KOPT-K1 (cell line): ENCODE results near the gene CDCP2.

ENCODE experiments used
- H3K27ac ChIP-seq: fragments of 200-600 bp; sonication (generic); 2 replicates; pipeline ENCODE4 v1.5.1; 2016; ENCODE audit warnings: antibody characterized with exemption, mild to moderate bottlenecking, low read depth, low read length; ENCODE audit not compliant: poor library complexity, severe bottlenecking
- H3K36me3 ChIP-seq: fragments of 200-600 bp; sonication (generic); 2 replicates; pipeline ENCODE4 v1.5.1; 2017; ENCODE audit warnings: antibody characterized with exemption, mild to moderate bottlenecking, low read length, moderate library complexity; ENCODE audit not compliant: insufficient read depth
- H3K9me3 ChIP-seq: fragments of 200-600 bp; sonication (generic); 2 replicates; pipeline ENCODE4 v1.5.1; 2017; ENCODE audit warnings: antibody characterized with exemption, low read length, mild to moderate bottlenecking; ENCODE audit not compliant: insufficient read depth, poor library complexity, severe bottlenecking

CDCP2 gene

DNA sequence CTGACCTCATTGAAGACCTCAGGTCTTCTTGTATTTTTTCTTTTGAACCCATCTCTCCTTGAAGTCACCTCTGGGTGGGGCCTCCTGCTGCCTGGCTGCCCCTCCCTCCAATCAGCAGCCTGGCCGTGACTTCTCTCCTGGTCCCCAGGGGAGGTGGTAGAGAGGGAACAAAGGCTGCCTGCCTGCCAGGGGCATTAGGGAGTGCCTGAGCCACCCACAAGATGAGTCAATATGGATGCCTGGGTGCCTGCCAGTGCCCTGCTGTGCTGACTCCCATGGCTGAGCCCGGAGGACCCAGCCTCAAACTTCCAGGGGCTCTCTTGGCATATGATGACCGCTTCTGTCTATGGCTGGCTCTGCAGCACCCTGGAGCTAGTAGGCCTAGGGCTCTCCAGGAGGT lies 5.3 kb upstream of the CDCP2 start:
- H3K9me3 ChIP-seq = no peaks in the 10 kb centered on the region
- H3K27ac ChIP-seq = no peak overlapping the region

DNA sequence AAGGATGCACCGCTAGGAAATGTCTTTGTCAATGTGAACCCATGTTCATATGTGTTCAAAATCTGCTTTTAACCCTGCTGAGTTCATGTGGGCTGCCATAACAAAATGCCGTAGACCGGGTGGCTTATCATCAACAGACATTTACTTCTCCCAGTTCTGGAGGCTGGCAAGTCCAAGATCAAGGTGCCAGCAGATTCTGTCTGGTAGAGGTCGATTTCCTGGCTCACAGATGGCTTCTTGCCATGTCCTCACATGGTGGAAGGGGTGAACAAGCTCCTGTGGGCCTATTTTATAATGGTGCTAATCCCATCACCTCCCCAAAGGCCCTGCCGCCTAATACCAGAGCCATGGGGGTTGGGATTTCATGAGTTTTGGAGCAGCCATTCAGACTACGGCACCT lies 4.6 kb upstream of the CDCP2 start:
- H3K36me3 ChIP-seq = no peaks in the 10 kb centered on the region
- H3K27ac ChIP-seq = no peak overlapping the region
- H3K9me3 ChIP-seq = no peaks in the 10 kb centered on the region

More for the DNA sequence above, 5.3 kb upstream of the CDCP2 start:
- H3K36me3 ChIP-seq = no peaks in the 10 kb centered on the region

DNA sequence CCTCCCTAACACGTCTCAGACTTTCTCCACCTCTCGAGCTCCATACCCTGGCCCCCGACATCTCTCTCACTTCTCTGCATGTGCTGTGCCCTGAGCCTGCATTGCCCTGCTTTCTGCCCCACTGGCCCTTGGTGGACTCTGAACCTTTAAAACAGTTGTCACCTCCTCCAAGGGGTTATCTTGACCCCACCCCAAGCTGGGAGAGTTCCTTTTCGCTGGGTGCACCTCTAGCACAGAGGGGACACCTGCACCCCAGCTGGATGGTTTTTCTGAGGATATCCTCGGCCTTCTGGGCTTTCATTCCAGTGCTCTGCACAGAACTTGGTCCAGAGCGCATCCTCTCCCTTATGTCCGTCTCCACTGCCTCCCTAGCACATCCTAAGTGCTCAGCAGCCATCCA lies 4.2 kb upstream of the CDCP2 start:
- Histone ChIP-seq H3K36me3 (no peaks in the 10 kb centered on the region), H3K27ac (no peak overlapping the region), H3K9me3 (no peaks in the 10 kb centered on the region)

DNA sequence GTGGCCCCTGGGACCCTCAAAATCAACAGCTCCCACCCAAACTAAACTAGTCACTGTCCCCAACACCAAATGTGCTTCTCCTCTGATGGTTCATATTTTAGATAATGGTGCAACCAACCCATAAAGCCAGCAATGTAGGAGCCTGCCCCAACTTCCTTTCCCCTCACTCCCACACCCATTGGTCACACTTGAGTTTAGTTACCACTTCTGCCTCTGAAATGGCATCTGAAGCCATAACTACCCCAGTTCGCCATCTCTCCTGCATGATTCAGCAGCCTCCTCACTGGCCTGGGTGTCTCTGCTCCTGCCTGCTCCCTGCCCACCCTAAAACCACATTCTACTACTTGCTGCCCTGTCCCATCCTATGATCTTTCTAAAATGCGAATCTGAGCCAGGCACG lies 3.4 kb upstream of the CDCP2 start:
- Histone ChIP-seq H3K9me3 (no peaks in the 10 kb centered on the region), H3K27ac (no peak overlapping the region), H3K36me3 (no peaks in the 10 kb centered on the region)

DNA sequence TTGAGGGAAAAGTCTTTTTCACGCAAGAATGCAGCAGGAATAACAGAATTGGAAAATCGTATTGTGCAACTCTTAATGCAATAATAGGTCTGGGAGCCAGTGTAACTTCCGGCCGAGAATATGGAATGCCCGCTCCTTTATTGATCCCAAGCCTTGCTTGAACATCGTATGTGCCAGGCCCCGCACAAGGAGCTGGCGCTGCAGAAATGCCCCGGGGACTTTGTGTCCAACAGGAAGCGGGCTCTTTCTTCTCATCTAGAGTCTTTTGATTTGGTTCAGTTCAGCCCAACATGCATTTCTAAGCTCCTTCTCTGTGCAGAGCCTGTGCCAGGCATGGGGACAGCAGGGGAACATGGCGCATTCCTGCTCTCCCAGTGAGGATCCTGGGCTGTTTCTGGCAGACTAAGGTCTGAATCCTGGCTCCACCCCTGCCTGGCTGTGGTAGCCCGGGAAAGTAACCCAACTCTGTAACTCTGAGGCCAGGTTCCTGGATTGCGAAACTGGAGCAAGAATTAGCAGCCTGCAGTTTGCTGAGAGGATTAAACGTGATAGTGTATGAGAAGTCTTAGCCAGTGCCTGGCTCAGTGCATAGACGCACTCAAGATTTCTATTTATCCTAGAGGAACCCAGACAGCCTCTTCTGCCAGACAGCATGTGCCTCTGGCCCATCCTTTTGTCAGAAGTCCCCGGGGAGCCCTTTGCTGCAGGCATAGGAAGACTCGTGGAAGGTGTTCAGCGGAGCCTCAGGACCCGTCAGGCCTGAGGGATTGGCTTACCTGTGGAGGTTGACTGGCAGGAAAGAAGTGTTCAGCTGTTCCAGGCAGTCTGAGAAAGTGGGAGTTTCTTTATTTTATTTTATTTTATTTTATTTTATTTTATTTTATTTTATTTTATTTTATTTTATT lies 987 bp upstream of the CDCP2 start:
- Histone ChIP-seq H3K27ac (no peak overlapping the region), H3K9me3 (no peaks in the 10 kb centered on the region), H3K36me3 (no peaks in the 10 kb centered on the region)

DNA sequence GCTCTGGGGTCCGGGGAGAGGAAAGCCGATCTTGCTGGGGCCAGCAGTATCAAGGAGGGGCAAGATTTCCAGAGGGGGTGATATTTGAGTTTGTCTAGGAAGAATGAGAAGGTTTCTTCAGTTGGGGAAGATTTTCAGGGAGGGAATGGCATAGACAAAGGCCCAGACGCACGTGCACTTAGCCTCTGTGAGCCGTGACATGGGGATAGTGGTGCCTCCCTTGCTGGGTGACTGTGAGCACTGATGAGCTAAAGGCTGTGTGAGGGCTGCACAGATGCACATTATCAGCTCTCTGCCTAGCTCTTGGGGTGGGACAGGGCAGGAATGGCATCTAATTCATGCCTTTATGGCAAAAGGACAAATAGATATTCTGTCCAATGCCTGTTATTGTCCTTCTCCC lies 1.8 kb downstream of the CDCP2 start:
- Histone ChIP-seq H3K9me3 (no peaks in the 10 kb centered on the region), H3K27ac (no peak overlapping the region), H3K36me3 (no peaks in the 10 kb centered on the region)

DNA sequence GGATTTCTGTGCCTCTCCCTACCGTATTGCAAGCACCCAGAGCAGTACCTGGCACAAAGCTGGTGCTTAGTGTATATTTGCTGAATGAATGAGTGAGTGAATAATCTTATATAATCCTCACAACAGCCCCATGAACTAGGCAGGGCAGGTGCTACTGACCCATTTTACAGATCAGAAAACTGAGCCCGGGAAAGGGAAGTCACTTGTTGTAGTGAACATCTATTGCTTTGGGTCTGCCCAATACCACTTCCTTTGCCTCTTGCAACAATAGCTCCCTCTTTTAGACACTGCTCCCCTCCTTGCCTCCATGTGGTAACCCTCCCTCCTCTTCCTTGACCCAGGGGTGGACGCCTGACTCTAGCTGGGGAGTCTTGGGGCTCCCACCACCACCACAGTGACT lies 3.1 kb downstream of the CDCP2 start:
- Histone ChIP-seq H3K36me3 (no peaks in the 10 kb centered on the region), H3K27ac (no peak overlapping the region), H3K9me3 (no peaks in the 10 kb centered on the region)

DNA sequence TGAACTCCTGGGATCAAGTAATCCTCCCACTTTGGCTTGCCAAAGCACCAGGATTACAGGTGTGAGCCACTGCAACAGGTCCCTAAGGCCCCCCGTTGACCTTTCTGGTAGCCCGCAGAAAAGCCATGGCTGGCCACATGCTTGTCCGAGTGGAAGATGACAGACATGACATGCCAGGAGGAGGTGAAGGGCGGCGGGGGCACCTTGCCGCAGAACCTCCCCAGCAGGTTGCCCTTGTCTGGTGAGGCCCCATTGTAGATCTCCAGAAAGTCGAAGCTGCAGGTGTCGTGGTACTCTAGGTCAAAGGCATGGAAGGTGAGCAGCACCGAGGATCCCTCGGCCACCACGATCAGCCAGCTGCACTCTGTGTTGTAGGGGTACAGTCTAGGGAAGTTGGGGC lies 8.4 kb downstream of the CDCP2 start:
- Histone ChIP-seq H3K36me3 (no peaks in the 10 kb centered on the region), H3K9me3 (no peaks in the 10 kb centered on the region), H3K27ac (no peak overlapping the region)

DNA sequence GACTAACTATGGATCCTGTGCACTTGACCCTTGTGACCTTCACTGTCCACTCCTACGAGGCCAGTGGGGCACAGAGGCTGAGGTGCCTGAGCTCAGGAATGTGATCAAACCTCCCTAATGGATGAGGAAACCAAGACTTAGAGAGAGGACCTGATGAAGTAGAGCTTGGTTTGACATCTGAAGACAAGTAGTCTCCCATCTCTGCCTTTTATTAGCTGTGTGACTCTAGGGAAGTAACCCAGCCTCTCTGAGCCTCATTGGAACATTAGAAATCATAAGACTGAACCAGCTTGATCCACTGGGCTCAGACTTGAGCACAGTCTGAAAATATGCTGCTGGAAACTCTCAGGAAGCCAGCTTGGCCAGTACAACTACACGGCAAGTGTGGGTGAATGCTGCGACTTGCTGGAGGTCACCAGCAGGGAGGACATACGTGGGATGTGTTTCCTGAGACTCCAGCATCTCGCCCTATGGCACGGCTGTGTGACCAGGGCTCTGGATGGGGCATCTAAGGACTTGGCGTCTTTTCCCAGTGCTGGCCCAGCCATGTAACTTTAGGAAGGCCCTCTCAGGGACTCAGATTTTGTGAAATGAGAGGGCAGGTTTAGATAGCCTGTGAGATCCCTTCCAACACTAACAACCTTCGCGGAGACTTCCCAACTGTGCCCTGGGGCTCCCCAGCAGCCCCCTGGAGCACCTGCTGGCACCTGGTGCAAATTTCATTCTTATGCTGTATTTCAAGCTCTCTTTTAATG lies 10.5 kb downstream of the CDCP2 start:
- Histone ChIP-seq H3K36me3 (no peaks in the 10 kb centered on the region), H3K27ac (no peak overlapping the region)

DNA sequence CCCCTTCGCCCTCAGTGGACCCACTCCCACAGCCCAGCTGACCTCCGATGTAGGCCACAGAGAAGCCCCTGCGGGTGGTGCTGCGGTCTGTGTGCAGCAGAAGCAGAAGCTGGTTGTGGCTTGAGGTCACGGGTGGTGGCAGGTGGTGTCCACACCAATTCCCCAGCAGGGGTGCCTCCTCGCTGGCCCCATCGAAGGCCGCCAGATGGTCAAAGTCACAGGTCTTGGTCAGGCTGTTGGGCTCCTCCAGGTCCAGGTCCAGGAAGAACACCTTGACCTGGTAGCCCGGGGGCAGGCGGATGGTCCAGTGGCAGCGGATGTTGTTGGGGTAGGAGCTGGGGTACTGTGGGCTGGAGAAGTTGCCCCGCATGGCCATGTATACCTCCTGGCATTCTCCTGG lies 13.1 kb downstream of the CDCP2 start:
- Histone ChIP-seq H3K9me3 (no peaks in the 10 kb centered on the region), H3K36me3 (no peaks in the 10 kb centered on the region)

More for the DNA sequence above, 10.5 kb downstream of the CDCP2 start:
- H3K9me3 ChIP-seq = no peaks in the 10 kb centered on the region

DNA sequence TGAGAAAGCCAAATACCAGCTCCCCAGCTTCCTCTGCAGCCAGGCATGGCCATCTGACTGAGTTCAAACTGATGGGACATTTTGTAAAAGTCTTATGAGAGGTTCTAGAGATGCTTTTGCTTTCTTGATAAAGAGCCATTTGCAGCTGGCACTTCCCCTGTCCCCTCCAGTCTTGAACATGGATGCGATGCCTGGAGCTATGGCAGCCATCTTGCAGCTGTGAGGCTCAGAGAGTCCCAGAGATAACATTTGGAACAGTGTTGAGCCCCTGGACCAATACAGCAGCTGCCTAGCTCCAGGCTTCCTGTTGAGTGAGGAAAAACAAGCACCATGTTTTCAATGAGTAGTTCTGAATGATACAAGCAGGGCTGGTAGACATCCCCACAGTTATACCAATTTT lies 13.8 kb downstream of the CDCP2 start:
- no peaks in the 10 kb centered on the region for H3K9me3 ChIP-seq
- no peaks in the 10 kb centered on the region for H3K36me3 ChIP-seq
- H3K27ac ChIP-seq = no peak overlapping the region

More for the DNA sequence above, 13.1 kb downstream of the CDCP2 start:
- no peak overlapping the region for H3K27ac ChIP-seq

DNA sequence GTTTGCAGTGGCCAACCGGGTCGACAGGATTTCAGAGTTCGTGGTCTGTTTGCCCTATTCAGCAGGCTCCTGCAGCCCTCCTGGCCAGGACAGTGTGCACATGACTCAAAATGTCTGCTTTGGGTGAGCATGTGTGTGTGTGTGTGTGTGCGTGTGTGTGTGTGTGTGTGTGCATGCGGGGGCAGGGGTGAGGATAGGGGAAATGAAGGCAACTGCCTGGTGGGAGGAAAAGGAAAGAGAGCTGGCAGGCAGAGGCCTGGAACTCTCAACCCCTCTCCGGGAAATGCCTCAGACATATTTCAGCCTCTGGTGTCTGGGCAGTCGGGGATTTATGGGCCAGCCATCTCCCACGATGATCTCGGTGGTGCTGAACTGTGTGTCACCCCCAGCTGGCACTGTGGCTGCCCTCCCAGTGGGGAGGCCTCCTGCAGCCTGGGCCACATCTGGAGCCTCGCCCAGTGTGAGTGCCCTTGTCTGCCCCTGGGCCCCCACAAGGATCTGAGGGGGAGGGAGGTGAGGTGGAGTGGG lies 15.2 kb downstream of the CDCP2 start:
- Histone ChIP-seq H3K27ac (no peak overlapping the region), H3K9me3 (no peaks in the 10 kb centered on the region), H3K36me3 (no peaks in the 10 kb centered on the region)

DNA sequence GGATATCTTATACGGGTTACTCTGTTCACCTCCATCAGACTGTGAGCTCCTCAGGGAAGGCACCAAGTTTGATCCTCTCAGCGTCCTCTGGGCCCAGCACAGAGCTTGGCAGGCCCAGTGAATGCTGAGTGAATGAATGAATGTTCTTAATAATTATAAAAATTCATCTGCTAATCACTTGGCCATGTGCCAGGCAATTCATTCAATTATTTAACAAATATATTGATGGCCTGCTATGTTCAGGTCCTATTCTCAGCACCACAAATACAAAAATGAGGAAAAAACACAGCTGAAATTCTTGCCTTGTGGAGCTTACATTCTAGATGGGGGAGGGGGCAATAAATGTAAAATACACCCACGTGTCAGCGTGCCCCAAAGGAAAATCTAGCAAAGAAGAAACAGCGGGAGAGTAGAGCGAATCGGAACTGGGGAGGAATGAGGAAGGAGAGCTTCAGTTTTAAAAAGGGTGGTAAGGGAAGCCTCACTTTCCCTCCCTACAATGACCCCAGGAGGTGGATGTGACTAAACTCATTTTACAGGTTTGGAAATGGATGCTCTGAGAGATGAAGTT lies 15.8 kb downstream of the CDCP2 start:
- H3K27ac ChIP-seq = no peak overlapping the region
- H3K9me3 ChIP-seq = no peaks in the 10 kb centered on the region
- H3K36me3 ChIP-seq = no peaks in the 10 kb centered on the region

DNA sequence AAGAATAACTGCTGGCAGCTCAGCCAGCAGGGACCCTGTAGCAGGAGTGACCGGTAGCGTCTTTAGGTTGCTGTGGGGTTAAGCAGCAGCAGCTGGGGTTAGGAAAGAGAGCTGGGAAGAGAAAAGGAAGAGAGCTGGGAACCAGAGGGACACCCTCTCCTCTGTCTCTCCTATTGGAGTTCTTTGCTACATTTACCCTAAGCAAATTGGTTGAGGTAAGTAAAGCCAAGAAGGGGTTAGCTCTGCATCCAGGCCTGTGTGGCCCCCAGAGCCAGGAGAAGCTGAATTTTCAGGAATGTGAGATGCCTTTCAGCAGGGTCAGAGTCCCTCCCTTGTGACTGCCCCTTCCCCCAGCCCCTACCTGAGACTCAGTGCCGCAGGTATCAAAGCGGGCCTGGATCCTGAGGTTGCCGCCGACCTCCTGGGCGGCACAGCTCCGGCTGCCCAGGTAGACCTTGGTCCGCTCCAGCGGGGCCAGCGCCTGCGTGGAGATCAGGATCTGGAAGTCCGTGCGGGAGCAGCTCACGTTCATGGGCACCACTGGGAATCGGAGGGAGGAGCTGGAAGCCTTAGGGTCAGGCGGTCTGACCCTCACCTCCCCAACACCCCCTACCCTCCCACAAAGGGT lies 16.4 kb downstream of the CDCP2 start:
- Histone ChIP-seq H3K36me3 (no peaks in the 10 kb centered on the region), H3K27ac (no peak overlapping the region), H3K9me3 (no peaks in the 10 kb centered on the region)
